OCI-LY7 (cell line): ENCODE results near the gene POLR1C. TPM values are rescaled to one million over a fixed set of nuclear protein-coding genes. Genes with fewer than 3 reads are reported as not detected.

ENCODE experiments used
- BruUV-seq: library from RNA; stranded (reverse); fragments of 400-500 nt; replicated peaks from 2 replicates; lab custom pipeline; 2021; lab: Mats Ljungman, UMichigan
- CTCF ChIA-PET: fragments of 300-600 bp; sonication (Branson Sonifier 250); formaldehyde crosslinking; loops from one replicate; lab custom pipeline; 2022; ENCODE audit warnings: antibody characterized with exemption; ENCODE audit not compliant: unreplicated experiment; lab: Charles Lee
- POLR2A ChIA-PET: fragments of 300-600 bp; sonication (Branson Sonifier 250); formaldehyde crosslinking; loops from one replicate; lab custom pipeline; 2022; ENCODE audit warnings: antibody characterized with exemption; lab: Charles Lee
- DNase-seq: peaks from one replicate; pipeline ENCODE4 v3.0.0-alpha.2; 2015; ENCODE audit warnings: low spot score
- H2AFZ ChIP-seq: fragments of 200-600 bp; sonication (generic), shearing (Covaris generic); 2 replicates; pipeline ENCODE4 v1.6.1; 2014; ENCODE audit warnings: mild to moderate bottlenecking, antibody characterized with exemption, low read length, moderate library complexity
- H3K27ac ChIP-seq: fragments of 200-600 bp; sonication (generic); 2 replicates; pipeline ENCODE4 v1.5.1; 2014; ENCODE audit warnings: mixed run types, low read depth, mild to moderate bottlenecking, moderate library complexity, low read length, inconsistent platforms; ENCODE audit not compliant: poor library complexity, severe bottlenecking
- H3K36me3 ChIP-seq: fragments of 200-600 bp; sonication (generic); 2 replicates; pipeline ENCODE4 v1.6.1; 2014; ENCODE audit warnings: mild to moderate bottlenecking, antibody characterized with exemption, low read length, moderate library complexity, mixed read lengths; ENCODE audit not compliant: insufficient read depth
- H3K4me1 ChIP-seq: fragments of 200-600 bp; sonication (generic); 2 replicates; pipeline ENCODE4 v1.5.1; 2014; ENCODE audit warnings: mild to moderate bottlenecking, low read length; ENCODE audit not compliant: insufficient read depth, poor library complexity, severe bottlenecking
- H3K4me2 ChIP-seq: fragments of 200-600 bp; sonication (generic); 2 replicates; pipeline ENCODE4 v1.6.1; 2014; ENCODE audit warnings: mild to moderate bottlenecking, low read length
- H3K4me3 ChIP-seq: fragments of 200-600 bp; sonication (generic); 2 replicates; pipeline ENCODE4 v1.5.1; 2014; ENCODE audit warnings: mild to moderate bottlenecking, low read depth, low read length; ENCODE audit not compliant: poor library complexity, severe bottlenecking
- H3K79me2 ChIP-seq: fragments of 200-600 bp; sonication (generic); 2 replicates; pipeline ENCODE4 v1.6.1; 2016; ENCODE audit warnings: low read depth, mild to moderate bottlenecking, low read length, moderate library complexity, mixed read lengths; ENCODE audit not compliant: insufficient read depth
- H3K9me2 ChIP-seq: fragments of 200-600 bp; sonication (generic); 2 replicates; pipeline ENCODE4 v1.6.1; 2016; ENCODE audit warnings: mild to moderate bottlenecking, low read length, mixed read lengths; ENCODE audit not compliant: insufficient read depth
- H3K9me3 ChIP-seq: fragments of 200-600 bp; sonication (generic); 2 replicates; pipeline ENCODE4 v1.6.1; 2014; ENCODE audit warnings: mild to moderate bottlenecking, mixed run types, low read length, mixed read lengths
- H4K20me1 ChIP-seq: fragments of 200-600 bp; sonication (generic); 2 replicates; pipeline ENCODE4 v1.6.1; 2014; ENCODE audit warnings: mild to moderate bottlenecking, antibody characterized with exemption, low read length, moderate library complexity, mixed read lengths; ENCODE audit not compliant: insufficient read depth
- EZH2phosphoT487 ChIP-seq: fragments of 200-600 bp; sonication (generic); IDR thresholded peaks from 2 replicates; pipeline ENCODE4 v1.6.1; 2018; ENCODE audit warnings: low read depth, borderline replicate concordance, mild to moderate bottlenecking, mixed run types, antibody characterized with exemption, low read length, moderate library complexity, mixed read lengths
- intact Hi-C: fragments of 100-400 bp; cut with micrococcal nuclease; formaldehyde crosslinking; loops from one replicate; pipeline ENCODE4 v1.10.0; 2022; ENCODE audit not compliant: unreplicated experiment
- total RNA-seq, 2 experiments: library from RNA; depleted of rRNA in 1 of 2; stranded (reverse); fragments of >200 nt in 1 of 2; shearing (Covaris generic) in 1 of 2; gene quantifications; 2 replicates each; pipeline ENCODE4 v1.2.3, GENCODE V29; 2014 to 2022
- TF ChIP-seq, protein P1 (sequence below): fragments of 200-600 bp; sonication (generic); conservative IDR thresholded peaks from 2 replicates; pipeline ENCODE4 v1.5.1; 2014; ENCODE audit warnings: mild to moderate bottlenecking, antibody characterized with exemption, low read length, moderate library complexity, mixed read lengths

Gene POLR1C
- total RNA-seq, 2 experiments from 2014 or later = 40.7 to 41.2 TPM

DNA sequence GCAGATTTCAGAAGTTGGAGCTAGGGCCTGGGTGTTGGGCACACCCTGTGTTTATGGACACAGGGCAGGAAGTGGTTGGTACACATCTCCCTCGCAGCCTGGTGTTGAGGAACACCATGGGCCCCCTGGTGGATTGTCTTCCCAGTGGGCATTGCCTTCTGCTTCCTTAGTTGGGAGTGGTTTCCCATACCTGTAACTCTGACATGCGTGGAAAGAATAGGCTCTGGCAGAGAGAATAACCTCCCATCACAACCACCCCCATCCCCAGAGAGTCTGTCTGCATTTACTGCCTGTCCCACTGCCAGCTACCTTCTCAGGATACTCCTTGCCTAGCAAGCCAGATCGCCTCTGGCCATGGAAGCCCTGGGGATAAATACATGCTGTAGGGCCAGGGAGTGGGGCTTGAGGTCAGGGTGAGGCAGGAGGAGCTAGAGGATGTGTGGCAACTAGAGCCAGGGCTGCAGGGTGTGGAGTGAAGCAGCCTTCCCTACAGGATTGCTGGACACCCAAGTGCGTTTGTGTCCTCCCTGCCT lies 21.4 kb upstream of the POLR1C start:
- H3K9me3 ChIP-seq = no peaks in the 10 kb centered on the region
- peaks cover 23% of the 10 kb centered on the region; the same call in 1 of the 2 replicates for H3K36me3 ChIP-seq
- no peaks in the 10 kb centered on the region for H4K20me1 ChIP-seq
- no peak for DNase-seq
- H2AFZ ChIP-seq = no peak overlapping the region
- no peak for TF ChIP-seq EZH2phosphoT487
- TF ChIP-seq, protein P1, sequence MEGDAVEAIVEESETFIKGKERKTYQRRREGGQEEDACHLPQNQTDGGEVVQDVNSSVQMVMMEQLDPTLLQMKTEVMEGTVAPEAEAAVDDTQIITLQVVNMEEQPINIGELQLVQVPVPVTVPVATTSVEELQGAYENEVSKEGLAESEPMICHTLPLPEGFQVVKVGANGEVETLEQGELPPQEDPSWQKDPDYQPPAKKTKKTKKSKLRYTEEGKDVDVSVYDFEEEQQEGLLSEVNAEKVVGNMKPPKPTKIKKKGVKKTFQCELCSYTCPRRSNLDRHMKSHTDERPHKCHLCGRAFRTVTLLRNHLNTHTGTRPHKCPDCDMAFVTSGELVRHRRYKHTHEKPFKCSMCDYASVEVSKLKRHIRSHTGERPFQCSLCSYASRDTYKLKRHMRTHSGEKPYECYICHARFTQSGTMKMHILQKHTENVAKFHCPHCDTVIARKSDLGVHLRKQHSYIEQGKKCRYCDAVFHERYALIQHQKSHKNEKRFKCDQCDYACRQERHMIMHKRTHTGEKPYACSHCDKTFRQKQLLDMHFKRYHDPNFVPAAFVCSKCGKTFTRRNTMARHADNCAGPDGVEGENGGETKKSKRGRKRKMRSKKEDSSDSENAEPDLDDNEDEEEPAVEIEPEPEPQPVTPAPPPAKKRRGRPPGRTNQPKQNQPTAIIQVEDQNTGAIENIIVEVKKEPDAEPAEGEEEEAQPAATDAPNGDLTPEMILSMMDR = no peak
- H3K4me3 ChIP-seq = no peak overlapping the region
- ChIA-PET POLR2A (interaction anchor here (0.6 kb wide), 1 partner anchor 21 kb away, joined by 3 read pairs; no protein-coding TSS in a partner anchor), CTCF (no interaction called here)
- H3K4me2 ChIP-seq = no peak overlapping the region
- BruUV-seq = no TSS peak
- H3K27ac ChIP-seq = no peak overlapping the region
- intact Hi-C loops = no loop called here
- no peaks in the 10 kb centered on the region for H3K79me2 ChIP-seq
- H3K9me2 ChIP-seq = no peaks in the 10 kb centered on the region
- no peaks in the 10 kb centered on the region for H3K4me1 ChIP-seq

DNA sequence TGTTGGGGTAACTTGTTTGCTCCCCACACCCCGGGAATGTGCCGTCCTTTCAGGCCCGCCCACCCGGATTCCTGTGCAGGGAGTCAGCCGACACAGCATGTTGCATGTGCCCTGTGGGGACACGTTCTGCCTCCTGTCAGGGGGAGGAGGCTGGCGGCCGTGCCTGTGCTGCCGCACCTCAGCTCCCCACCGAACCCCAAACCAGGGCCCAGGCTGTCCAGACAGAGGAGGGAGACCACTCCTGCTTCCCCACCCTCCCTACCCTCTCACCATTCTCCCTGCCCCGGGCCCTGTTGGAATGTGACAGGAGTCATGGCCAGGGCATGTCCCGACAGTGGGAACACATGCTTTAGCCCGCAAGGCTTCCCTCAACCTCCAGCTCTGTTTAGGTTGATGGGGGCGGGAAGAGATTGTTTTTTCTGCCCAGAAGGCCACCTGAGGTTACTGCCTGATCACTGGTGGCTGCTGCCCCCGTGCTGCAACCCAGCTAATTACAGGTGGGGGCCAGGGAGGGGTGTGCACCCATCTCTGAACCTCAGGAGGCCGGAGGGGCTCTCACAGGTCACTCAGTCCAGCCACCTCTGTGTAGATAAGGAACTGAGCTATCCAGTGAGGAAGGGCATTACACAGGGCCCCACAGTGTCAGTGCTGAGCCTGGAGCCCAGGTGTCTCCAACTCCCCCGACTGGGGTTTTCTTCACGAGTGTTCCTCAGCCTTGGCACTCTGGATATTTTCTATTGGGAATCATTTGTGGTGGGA lies 20.3 kb upstream of the POLR1C start:
- BruUV-seq = no TSS peak
- H3K27ac ChIP-seq = no peak overlapping the region
- ChIA-PET CTCF (no interaction called here), POLR2A (interaction anchor here (0.6 kb wide), 1 partner anchor 61 kb away, joined by 3 read pairs; no protein-coding TSS in a partner anchor)
- peaks cover 28% of the 10 kb centered on the region; the same call in 1 of the 2 replicates for H3K36me3 ChIP-seq
- no peak overlapping the region for H3K4me2 ChIP-seq
- H3K9me3 ChIP-seq = no peaks in the 10 kb centered on the region
- H2AFZ ChIP-seq = no peak overlapping the region
- peak; percentile 51 for DNase-seq
- H3K4me1 ChIP-seq = no peaks in the 10 kb centered on the region
- no peaks in the 10 kb centered on the region for H3K9me2 ChIP-seq
- no peak overlapping the region for H3K4me3 ChIP-seq
- H3K79me2 ChIP-seq = no peaks in the 10 kb centered on the region
- no peaks in the 10 kb centered on the region for H4K20me1 ChIP-seq
- TF ChIP-seq, protein P1 = peak; percentile 72
- no peak for TF ChIP-seq EZH2phosphoT487
- intact Hi-C loops = no loop called here

DNA sequence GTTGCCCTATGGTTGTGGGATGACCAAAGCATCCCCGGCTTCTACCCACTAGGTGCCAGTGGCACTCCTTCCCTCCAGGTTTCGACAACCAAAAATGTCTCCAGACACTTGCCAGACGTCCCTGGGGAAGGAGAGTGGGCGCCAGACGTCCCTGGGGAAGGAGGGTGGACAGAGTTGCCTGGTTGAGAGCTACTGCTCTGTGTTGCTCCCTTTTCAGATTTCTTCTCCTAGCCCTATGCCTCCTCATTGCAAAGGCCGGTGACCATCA lies 19.8 kb upstream of the POLR1C start:
- Histone ChIP-seq H3K36me3 (peaks cover 28% of the 10 kb centered on the region; the same call in 1 of the 2 replicates), H3K4me3 (no peak overlapping the region), H3K9me3 (no peaks in the 10 kb centered on the region), H4K20me1 (no peaks in the 10 kb centered on the region), H2AFZ (no peak overlapping the region), H3K4me2 (no peak overlapping the region), H3K9me2 (no peaks in the 10 kb centered on the region), H3K4me1 (no peaks in the 10 kb centered on the region), H3K79me2 (no peaks in the 10 kb centered on the region), H3K27ac (no peak overlapping the region)
- BruUV-seq = no TSS peak
- POLR2A ChIA-PET = interaction anchor here (0.6 kb wide), 1 partner anchor 62 kb away, joined by 3 read pairs; no protein-coding TSS in a partner anchor
- CTCF ChIA-PET = no interaction called here
- DNase-seq = no peak
- no peak for TF ChIP-seq EZH2phosphoT487
- TF ChIP-seq, protein P1 = no peak
- intact Hi-C loops = no loop called here
